GM18499 (cell line): Measurements from ENCODE around the gene ROBO1.
"Not testable (repeated sequence)": the region's sequence is repeated elsewhere in the genome, so short reads cannot be mapped to it uniquely, and the experiment has no call there.

ENCODE experiments used
- ATAC-seq: cut with Tn5 transposase; IDR thresholded peaks from one replicate; pipeline ENCODE4 v1.9.1; 2021; ENCODE audit warnings: moderate number of reproducible peaks; ENCODE audit not compliant: insufficient read depth, unreplicated experiment

The ROBO1 gene

GRCh38 chr3:79199966-79200365 lies 567.8 kb downstream of the ROBO1 start:
- no peak for ATAC-seq

GRCh38 chr3:79187426-79187825 lies 580.4 kb downstream of the ROBO1 start:
- ATAC-seq, result no peak

GRCh38 chr3:79184251-79184650 lies 583.5 kb downstream of the ROBO1 start:
- ATAC-seq, result no peak

- no peak for ATAC-seq
Observed at GRCh38 chr3:79183496-79183895, 584.3 kb downstream of the ROBO1 start.

GRCh38 chr3:79178471-79179180 lies 589.2 kb downstream of the ROBO1 start:
- no peak for ATAC-seq

- ATAC-seq, result no peak
Observed at GRCh38 chr3:79175870-79176269, 591.9 kb downstream of the ROBO1 start.

GRCh38 chr3:79173259-79173658 lies 594.5 kb downstream of the ROBO1 start:
- ATAC-seq, result not testable (repeated sequence)

GRCh38 chr3:79172241-79172640 lies 595.6 kb downstream of the ROBO1 start:
- no peak for ATAC-seq

GRCh38 chr3:79170021-79170420 lies 597.8 kb downstream of the ROBO1 start:
- no peak for ATAC-seq

- ATAC-seq, result no peak
Observed at GRCh38 chr3:79167651-79168416, 600.0 kb downstream of the ROBO1 start.

GRCh38 chr3:79162653-79163052 lies 605.1 kb downstream of the ROBO1 start:
- ATAC-seq, result no peak

GRCh38 chr3:79161941-79162340 lies 605.9 kb downstream of the ROBO1 start:
- no peak for ATAC-seq

- ATAC-seq, result no peak
Observed at GRCh38 chr3:79160421-79160820, 607.4 kb downstream of the ROBO1 start.

- no peak for ATAC-seq
Observed at GRCh38 chr3:79159736-79160135, 608.1 kb downstream of the ROBO1 start.

GRCh38 chr3:79157191-79157590 lies 610.6 kb downstream of the ROBO1 start:
- ATAC-seq, result no peak

- ATAC-seq, result no peak
Observed at GRCh38 chr3:79154865-79155264, 612.9 kb downstream of the ROBO1 start.

GRCh38 chr3:79148786-79149185 lies 619.0 kb downstream of the ROBO1 start:
- ATAC-seq, result no peak

GRCh38 chr3:79146024-79146423 lies 621.8 kb downstream of the ROBO1 start:
- no peak for ATAC-seq

GRCh38 chr3:79140708-79141107 lies 627.1 kb downstream of the ROBO1 start:
- ATAC-seq, result no peak

GRCh38 chr3:79139395-79140068 lies 628.3 kb downstream of the ROBO1 start:
- no peak for ATAC-seq

GRCh38 chr3:79125313-79125984 lies 642.3 kb downstream of the ROBO1 start:
- ATAC-seq, result no peak
